GM19397 (cell line): ENCODE measurements around the gene NLRC4.
"Not testable (repeated sequence)": the region's sequence is repeated elsewhere in the genome, so short reads cannot be mapped to it uniquely, and the experiment has no call there.

Experiments
- ATAC-seq: cut with Tn5 transposase; IDR thresholded peaks from one replicate; pipeline ENCODE4 v1.9.1; 2021; ENCODE audit warnings: mild to moderate bottlenecking, moderate library complexity; ENCODE audit not compliant: unreplicated experiment

The NLRC4 gene

DNA sequence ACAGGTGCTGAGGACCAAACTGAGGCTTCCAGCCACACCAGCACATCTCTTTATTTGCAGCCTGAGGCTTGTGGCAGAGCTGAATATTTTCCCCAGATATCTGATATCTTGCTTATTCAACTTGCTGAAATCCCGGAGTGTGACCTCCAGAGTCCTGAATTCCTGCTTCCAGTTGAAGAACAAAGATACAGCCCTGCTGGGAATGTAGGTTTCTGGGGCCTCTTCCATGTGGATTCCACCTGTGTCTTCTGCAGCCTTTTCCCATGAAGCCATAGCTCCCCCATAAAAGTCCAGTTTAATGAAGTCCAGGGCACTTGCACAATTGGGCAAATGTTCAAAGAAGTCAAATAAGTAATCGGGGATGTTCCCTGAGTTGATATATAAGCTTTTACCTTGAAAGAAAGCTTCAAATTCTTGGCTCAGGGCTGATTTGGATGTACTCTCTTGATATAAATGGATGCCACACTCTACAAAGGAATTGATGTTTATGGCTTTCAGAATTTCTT lies 14.9 kb downstream of the NLRC4 start:
- ATAC-seq = no peak

DNA sequence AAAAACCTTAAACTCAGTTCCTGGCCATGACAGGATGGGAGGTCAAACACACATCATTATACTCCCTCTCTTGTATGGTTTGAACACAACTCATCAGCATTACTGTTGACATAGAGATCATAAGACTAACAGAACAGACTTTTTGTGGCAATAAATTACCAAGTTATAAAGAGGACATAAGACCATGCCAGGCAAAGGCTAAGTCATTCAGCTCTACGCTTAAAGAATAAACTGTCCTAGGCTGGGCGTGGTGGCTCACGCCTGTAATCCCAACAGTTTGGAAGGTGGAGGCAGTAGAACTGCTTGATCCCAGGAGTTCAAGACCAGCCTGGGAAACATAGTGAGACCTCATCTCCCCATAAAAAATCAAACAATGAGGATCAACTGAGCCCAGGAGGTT lies 16.4 kb downstream of the NLRC4 start:
- ATAC-seq = no peak

DNA sequence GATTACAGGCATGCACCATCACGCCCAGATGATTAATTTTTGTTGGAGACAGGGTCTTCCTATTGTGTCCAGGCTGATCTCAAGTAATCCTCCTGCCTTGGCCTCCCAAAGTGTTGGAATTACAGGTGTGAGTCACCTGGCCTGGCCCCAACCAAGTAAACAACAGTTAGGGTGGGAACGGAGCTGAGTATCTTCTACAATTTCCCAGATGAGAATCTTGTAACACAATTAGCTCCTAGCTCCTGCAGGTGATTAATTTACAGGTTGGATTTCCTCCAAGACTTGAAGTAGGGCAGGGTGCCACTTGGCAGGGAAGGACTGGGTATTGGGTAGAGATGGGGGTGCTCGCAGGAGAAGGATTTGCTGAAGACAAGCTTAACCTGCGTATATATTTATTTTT lies 17.8 kb downstream of the NLRC4 start:
- no peak for ATAC-seq

DNA sequence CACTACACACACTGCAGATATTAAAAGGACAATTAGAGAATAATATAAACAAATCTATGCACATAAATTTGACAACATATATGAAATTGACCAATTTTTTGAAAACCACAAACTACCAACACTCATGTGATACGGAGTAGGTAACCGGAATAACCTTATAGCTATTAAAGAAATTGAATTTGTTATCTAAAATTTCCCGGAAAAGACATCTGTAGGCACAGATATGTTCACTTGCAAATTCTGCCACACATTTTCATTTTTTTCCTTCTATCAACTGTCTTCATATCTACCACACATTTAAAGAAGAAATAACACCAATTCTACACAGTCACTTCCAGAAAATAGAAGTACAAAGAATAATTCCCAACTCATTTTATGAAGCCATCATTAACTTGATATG lies 22.4 kb downstream of the NLRC4 start:
- no peak for ATAC-seq

DNA sequence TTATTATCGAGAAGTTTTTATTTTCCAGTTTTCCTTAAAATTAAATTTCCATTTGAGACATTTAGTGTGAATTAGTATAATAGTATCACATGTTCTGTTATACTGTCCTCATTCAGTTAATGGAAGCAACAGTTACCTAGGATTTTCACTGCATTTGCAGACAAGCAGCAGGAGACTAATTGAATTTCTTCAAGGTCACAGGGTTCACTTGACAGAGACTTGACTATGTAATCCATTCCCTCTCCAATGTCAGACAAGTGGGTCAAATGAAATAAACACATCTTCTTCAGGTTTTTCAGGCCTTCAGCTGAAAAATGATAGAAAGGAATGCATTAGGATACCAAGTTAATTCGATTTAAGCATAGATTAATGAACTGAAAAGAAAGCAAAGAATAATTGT lies 26.7 kb downstream of the NLRC4 start:
- ATAC-seq = no peak

DNA sequence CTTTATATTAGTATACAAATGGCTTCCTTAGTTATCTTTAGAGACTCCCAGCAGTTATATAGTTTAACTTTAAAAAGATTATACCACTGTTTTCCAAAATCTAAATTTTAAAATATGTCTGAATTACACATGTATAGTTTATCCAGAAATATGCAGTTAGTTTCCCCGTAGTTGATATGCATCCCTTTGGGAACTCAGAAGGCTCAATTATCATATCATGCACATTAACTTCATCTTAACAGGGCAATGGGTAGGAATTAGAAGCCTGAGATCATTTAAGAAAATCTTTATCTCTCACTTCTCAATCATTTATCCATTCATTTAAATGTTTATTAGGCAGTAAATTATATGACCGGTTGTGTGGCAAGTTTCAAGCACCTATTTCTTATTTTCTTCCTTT lies 27.2 kb downstream of the NLRC4 start:
- ATAC-seq = no peak

DNA sequence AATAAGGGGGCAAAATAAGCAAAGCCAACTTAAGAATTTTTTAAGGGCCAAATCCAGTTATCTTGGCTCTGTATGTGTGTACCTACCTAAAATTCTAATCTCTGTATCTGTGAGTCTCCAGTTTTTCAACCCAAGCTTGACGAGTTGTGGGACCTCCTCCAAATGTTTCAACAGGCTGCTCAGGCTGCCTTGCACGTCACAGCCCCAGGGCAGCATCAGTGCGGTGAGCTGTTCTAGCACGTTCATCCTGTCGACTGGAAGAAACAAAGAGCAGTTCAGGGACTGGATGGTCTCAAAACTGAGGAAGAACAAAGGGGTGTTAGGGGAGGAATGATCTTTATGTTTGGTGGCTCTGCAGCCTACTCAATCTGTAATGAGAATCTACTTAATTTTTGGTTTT lies 29.4 kb downstream of the NLRC4 start:
- ATAC-seq = no peak

DNA sequence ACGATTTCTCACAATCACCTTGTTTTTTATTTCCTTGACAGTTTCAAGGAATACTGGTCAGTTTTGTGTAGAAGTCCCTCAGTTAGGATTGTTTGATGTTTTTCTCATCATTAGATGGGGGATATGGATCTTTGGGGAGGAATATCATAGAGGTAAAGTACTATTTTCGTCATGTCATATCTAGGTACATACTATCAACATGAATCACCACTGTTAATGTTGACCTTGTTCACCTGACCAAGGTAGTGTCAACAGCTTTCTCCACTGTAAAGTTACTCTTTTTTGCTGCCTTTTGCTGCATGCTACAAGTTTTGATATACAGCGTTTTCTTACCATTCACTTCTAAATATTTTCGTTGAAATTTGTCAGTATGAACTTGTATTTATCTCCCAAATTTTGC lies 32.7 kb downstream of the NLRC4 start:
- ATAC-seq = no peak

DNA sequence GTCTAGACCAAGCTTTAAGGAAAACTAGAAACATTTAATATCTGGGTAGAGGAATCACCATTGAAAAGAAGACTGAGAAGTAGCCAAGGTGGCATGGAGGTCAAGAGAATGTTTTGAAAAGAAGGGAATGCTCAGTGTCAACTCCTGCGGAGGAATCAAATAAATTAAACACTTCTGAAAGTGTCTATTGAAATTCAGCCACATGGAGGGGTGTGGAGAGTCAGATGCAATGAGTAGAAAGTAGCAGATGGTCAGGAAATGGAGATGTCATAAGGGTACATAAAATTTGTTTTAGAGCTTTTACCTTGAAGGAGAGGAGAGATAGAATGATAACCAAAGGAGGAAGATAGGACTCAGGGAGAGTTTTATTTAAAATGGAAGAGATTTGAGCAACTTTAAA lies 35.1 kb downstream of the NLRC4 start:
- no peak for ATAC-seq

DNA sequence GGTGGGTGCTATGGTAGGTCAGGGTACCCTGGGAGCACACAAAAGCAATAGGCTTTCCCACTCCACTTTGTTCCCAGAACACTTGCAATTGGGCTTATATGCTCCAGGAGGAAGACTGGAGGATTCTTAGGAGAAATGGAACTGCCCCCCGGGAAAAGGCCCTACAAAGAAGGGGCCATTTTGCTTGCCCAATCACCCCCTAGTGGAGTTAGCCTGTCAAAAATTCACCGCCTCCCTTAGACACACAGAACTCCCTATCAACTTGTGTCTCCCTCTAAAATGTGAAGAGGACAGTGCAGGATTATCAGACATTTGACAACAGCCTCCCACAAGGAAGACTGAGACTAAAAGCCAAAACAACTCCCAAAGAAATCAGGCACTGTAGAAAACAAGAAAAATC lies 36.5 kb downstream of the NLRC4 start:
- no peak for ATAC-seq

DNA sequence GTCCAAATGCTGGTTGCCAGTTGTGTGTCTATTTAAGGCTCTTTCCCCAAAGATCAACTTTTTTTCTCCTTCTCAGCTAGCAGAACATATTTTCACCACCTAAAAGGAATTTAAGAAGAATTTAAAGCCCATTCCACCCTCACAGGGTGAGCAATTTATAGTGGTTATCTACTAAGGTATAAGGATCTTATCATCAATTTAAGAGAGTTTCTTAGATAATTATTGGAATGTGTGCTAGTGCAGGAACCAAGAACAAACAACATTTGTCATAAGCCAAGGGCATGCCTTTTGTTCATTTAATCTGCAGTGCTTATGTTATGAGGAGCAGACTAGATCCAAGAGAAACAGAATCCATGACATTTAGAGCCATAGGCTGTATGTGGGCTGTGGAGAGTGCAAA lies 37.2 kb downstream of the NLRC4 start:
- ATAC-seq = no peak

DNA sequence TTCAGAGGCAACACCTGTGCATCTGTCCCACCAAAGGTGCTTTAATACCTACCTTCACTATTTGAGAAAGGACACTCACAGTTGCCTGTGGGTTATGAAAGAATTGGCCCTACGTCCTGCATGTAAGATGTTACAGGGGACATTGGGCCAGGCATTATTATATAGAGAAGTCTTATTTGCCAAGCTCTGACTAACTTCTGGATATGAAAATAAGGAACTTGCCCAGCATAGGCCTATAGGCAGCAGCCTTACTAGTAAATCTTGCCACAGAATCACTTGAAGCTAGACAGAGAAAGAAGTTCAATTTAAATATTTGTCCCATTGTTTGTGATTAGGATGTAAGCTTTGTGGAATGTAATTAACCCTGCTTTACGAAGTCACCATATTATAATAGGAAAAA lies 41.7 kb downstream of the NLRC4 start:
- no peak for ATAC-seq

DNA sequence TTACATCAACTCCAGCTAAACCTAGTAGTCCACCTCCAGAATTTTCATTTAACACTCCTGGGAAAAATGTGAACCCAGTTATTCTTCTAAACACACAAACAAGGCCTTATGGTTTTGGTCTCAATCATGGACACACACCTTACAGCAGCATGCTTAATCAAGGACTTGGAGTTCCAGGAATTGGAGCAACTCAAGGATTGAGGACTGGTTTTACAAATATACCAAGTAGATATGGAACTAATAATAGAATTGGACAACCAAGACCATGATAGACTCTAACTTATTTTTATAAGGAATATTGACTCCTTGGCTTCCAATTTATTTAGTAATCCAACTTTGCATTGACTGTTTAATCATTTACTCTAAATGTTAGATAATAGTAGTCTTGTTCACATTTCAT lies 44.2 kb downstream of the NLRC4 start:
- no peak for ATAC-seq

DNA sequence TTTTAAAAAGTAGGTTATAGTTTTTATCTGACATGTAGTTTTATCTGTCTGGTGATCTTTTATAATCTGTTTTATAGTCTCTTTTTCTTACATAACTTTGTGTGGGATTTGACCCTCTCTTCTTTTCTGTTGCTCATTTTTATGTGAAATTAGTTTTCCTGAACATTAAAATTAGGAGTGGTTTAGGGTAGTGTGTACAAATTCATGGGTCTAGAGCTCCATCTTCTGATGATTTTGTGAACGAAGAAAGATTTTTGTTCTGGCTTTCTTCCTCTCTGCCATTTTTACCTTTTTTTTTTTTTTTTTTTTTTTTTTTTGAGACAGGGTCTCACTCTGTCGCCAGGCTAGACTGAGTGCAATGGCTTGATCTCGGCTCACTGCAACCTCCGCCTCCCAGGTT lies 52.4 kb downstream of the NLRC4 start:
- ATAC-seq = no peak

DNA sequence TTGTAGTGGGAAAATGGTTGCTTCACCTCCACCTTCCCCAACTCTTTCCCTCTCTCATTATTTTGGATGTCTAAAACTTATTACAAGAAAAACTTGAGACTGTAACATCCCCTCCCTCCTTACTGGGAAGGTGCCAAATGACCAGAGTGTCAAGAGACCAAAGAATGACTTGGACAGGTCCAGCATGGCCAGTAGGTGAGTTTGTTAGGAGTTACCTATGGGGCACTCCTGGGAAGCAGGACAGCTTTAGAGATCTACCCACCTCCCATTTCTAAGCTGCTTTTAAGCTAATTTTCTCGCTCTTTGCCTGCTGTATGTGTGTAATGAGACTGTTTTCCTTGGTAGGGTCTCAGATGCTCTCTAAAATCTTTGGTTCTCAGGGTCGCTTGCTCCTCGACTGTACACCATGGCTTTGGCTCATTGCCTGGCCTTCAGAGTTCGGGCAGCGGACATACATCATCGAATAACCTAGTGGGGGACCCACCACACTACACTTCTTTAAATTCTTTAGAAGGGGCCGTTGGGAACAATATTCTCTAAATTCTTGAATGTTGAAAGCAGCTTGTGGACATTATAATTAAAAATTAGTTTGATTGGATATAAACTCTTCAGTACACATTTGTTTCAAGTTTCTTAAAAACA lies 53.8 kb downstream of the NLRC4 start:
- no peak for ATAC-seq

DNA sequence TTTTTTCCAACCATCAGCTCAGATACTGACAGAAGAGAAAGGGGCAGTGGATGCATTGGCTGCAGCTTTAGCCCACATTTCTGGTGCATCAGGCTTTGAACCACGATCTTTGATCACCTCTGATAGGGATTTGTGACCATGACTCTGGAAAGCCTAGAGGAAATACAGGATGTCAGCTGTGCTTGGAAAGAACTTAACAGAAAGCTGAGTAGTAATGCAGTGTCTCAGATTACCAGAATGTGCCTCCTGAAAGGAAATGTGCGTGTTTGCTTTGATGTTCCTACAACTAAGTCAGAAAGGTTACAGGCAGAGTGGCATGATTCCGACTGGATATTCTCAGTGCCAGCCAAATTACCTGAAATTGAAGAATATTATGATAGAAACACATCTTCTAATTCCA lies 61.3 kb downstream of the NLRC4 start:
- not testable (repeated sequence) for ATAC-seq

DNA sequence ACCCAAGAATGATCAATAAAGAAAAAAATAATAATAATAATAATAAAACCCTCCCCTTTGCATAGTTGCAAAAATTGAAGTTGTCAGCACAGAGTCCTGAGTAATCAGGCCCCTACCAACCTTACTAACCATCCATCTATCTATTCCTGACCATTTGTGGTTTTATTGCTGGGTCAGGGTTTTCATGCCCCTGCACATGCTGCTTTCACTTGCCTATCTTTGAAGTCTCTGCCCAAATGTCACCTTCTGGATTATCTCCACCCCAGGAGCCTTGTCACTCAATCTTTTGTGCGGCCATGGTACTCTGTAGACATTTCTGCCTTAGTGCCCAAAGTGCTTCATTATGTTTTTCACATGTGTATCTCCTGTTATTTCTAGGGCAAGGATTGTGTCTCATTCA lies 63.9 kb downstream of the NLRC4 start:
- no peak for ATAC-seq

DNA sequence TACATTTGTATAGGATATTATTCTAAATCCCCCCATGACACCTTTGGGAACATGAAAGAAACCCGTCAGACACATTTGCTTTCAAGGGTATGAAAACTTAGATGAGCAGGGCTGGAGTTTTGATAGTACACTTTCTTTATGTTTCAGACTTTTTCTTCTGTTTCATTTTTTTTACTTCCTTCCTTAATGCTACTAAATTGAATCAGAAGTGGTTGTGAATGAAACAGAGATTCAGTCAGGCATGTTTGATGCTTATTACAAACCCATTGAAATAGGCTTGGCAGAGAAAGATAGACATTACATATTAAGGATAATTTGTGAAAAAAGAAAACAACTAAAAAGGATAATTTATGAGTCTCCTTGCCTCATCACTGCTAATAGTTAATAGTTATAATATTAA lies 72.3 kb downstream of the NLRC4 start:
- no peak for ATAC-seq

DNA sequence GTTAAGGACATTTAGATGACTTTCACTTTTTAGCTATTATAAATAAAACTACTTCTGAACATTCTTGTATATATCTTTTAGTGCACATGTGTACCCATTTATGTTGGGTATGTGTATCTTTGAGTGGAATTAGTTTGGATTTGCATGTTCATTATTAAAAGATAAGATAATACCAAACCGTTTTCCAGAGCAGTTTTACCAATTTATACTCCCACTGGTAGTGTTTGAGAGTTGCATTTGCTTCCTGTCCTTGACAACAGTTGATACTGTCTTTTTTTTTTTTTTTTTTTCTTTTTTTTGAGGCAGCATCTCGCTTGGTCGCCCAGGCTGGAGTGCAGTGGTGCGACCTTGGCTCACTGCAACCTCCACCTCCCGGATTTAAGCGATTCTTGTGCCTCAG lies 75.7 kb downstream of the NLRC4 start:
- ATAC-seq = no peak

DNA sequence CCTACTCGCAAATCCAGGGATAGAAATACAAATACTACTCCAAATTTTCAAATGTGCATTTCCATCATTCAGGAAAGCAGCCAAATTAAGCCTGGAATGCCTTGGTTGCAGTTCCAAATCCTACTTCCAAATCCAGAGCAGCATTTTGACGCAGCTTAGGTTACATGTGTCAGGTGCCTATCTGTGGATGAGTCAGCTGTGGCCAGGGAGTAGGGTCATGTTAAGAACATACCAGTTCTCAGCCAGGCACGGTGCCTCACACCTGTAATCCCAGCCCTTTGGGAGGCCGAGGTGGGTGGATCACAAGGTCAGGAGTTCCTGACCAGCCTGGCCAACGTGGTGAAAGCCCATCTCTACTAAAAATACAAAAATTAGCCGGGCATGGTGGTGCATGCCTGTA lies 82.0 kb downstream of the NLRC4 start:
- no peak for ATAC-seq
